ENCODE data around the gene MXRA7. TPM values are rescaled to one million over a fixed set of nuclear protein-coding genes. Genes with fewer than 3 reads are reported as not detected.
"Not testable (repeated sequence)": the region's sequence is repeated elsewhere in the genome, so short reads cannot be mapped to it uniquely, and the experiment has no call there.

The MXRA7 gene
- total RNA-seq, 1 donor from 2014 or later, result 5.1 TPM

GRCh38 chr17:76732734-76733617 lies 22.2 kb upstream of the MXRA7 start:
- Mint-ChIP-seq H3K4me1 (ENCODE audit: low read depth) (peaks cover 46% of the 10 kb centered on the region), H3K36me3 (ENCODE audit: low read depth) (peaks cover 55% of the 10 kb centered on the region), H3K27me3 (ENCODE audit: insufficient read depth) (no peaks in the 10 kb centered on the region), H3K9me3 (no peaks in the 10 kb centered on the region), H3K4me3 (peak overlapping the region; percentile 100), H3K27ac (peak overlapping the region; percentile 83)
- intact Hi-C loops (cut with micrococcal nuclease), result no loop called here
- DNase-seq (ENCODE audit: low spot score), result no peak

- H3K27ac Mint-ChIP-seq, result peak overlapping the region; percentile 23
- H3K9me3 Mint-ChIP-seq; intact Hi-C loops (cut with micrococcal nuclease); DNase-seq (ENCODE audit: low spot score); H3K27me3 Mint-ChIP-seq (ENCODE audit: insufficient read depth): not testable (repeated sequence)
- peaks cover 50% of the 10 kb centered on the region for H3K4me1 Mint-ChIP-seq (ENCODE audit: low read depth)
- H3K36me3 Mint-ChIP-seq (ENCODE audit: low read depth), result peaks cover 55% of the 10 kb centered on the region
- peak overlapping the region; percentile 11 for H3K4me3 Mint-ChIP-seq
Observed at GRCh38 chr17:76731800-76732733, 21.3 kb upstream of the MXRA7 start.

GRCh38 chr17:76727745-76728456 lies 17.1 kb upstream of the MXRA7 start:
- no peaks in the 10 kb centered on the region for H3K9me3 Mint-ChIP-seq
- H3K4me3 Mint-ChIP-seq, result peak overlapping the region; percentile 95
- H3K4me1 Mint-ChIP-seq (ENCODE audit: low read depth), result peaks cover 39% of the 10 kb centered on the region
- H3K27ac Mint-ChIP-seq, result peak overlapping the region; percentile 96
- no peak for DNase-seq (ENCODE audit: low spot score)
- no peaks in the 10 kb centered on the region for H3K27me3 Mint-ChIP-seq (ENCODE audit: insufficient read depth)
- intact Hi-C loops (cut with micrococcal nuclease), result loop anchor here (2.0 to 5.0 kb wide), 4 partner anchors 269 to 1404 kb away; partner anchors contain the start of genes SEC14L1 and TMC8
- peaks cover 36% of the 10 kb centered on the region for H3K36me3 Mint-ChIP-seq (ENCODE audit: low read depth)

- Mint-ChIP-seq H3K4me3 (peak within 1 kb of the TSS; percentile 95), H3K4me1 (ENCODE audit: low read depth) (peaks cover 41% of the 10 kb centered on the region), H3K27ac (peak within 1 kb of the TSS; percentile 96), H3K36me3 (ENCODE audit: low read depth) (peaks cover 35% of the 10 kb centered on the region), H3K27me3 (ENCODE audit: insufficient read depth) (no peaks in the 10 kb centered on the region), H3K9me3 (no peaks in the 10 kb centered on the region)
- DNase-seq (ENCODE audit: low spot score), result peak; percentile 75
- intact Hi-C loops (cut with micrococcal nuclease), result loop anchor here (1.0 to 5.0 kb wide), 8 partner anchors 10 to 1405 kb away; partner anchors contain the start of genes ACOX1, SEC14L1, SRSF2 and TEN1
Observed at GRCh38 chr17:76726776-76727718, 16.3 kb upstream of the MXRA7 start, which contains the start of gene METTL23. Gene METTL23, plus strand, starts transcription at chr17:76726839. Its CDS starts 2,872 bp downstream, at chr17:76729711.

- Mint-ChIP-seq H3K27me3 (ENCODE audit: insufficient read depth) (no peaks in the 10 kb centered on the region), H3K4me1 (ENCODE audit: low read depth) (peaks cover 42% of the 10 kb centered on the region), H3K27ac (peak within 1 kb of the TSS; percentile 96), H3K9me3 (no peaks in the 10 kb centered on the region), H3K36me3 (ENCODE audit: low read depth) (peaks cover 35% of the 10 kb centered on the region), H3K4me3 (peak within 1 kb of the TSS; percentile 95)
- intact Hi-C loops (cut with micrococcal nuclease), result loop anchor here (1.0 to 5.0 kb wide), 8 partner anchors 11 to 1406 kb away; partner anchors contain the start of genes ACOX1, SEC14L1, SRSF2 and TEN1
- peak; percentile 95 for DNase-seq (ENCODE audit: low spot score)
Observed at GRCh38 chr17:76726231-76726775, 15.5 kb upstream of the MXRA7 start, which contains the start of gene JMJD6. Gene JMJD6, minus strand, starts transcription at chr17:76726606. Its CDS starts 131 bp downstream, at chr17:76726475.

- Mint-ChIP-seq H3K9me3 (no peaks in the 10 kb centered on the region), H3K4me3 (peak overlapping the region; percentile 95), H3K36me3 (ENCODE audit: low read depth) (peaks cover 38% of the 10 kb centered on the region), H3K4me1 (ENCODE audit: low read depth) (peaks cover 42% of the 10 kb centered on the region), H3K27me3 (ENCODE audit: insufficient read depth) (no peaks in the 10 kb centered on the region), H3K27ac (peak overlapping the region; percentile 92)
- intact Hi-C loops (cut with micrococcal nuclease), result loop anchor here (1.0 to 5.0 kb wide), 8 partner anchors 10 to 1407 kb away; partner anchors contain the start of genes ACOX1, SEC14L1, SRSF2 and TEN1
- peak; percentile 69 for DNase-seq (ENCODE audit: low spot score)
Observed at GRCh38 chr17:76725580-76726230, 14.9 kb upstream of the MXRA7 start.

GRCh38 chr17:76723812-76724211 lies 13.0 kb upstream of the MXRA7 start:
- Mint-ChIP-seq H3K4me1 (ENCODE audit: low read depth) (peaks cover 30% of the 10 kb centered on the region), H3K9me3 (no peaks in the 10 kb centered on the region), H3K36me3 (ENCODE audit: low read depth) (peaks cover 41% of the 10 kb centered on the region), H3K27me3 (ENCODE audit: insufficient read depth) (no peaks in the 10 kb centered on the region), H3K4me3 (peak overlapping the region; percentile 95), H3K27ac (no peak overlapping the region)
- no peak for DNase-seq (ENCODE audit: low spot score)
- intact Hi-C loops (cut with micrococcal nuclease), result no loop called here

- H3K9me3 Mint-ChIP-seq; DNase-seq (ENCODE audit: low spot score); H3K27me3 Mint-ChIP-seq (ENCODE audit: insufficient read depth); intact Hi-C loops (cut with micrococcal nuclease); H3K27ac Mint-ChIP-seq: not testable (repeated sequence)
- Mint-ChIP-seq H3K4me1 (ENCODE audit: low read depth) (peaks cover 29% of the 10 kb centered on the region), H3K36me3 (ENCODE audit: low read depth) (peaks cover 46% of the 10 kb centered on the region), H3K4me3 (peak overlapping the region; percentile 56)
Observed at GRCh38 chr17:76722977-76723376, 12.2 kb upstream of the MXRA7 start.

GRCh38 chr17:76722279-76722678 lies 11.5 kb upstream of the MXRA7 start:
- no peak for DNase-seq (ENCODE audit: low spot score)
- peaks cover 47% of the 10 kb centered on the region for H3K36me3 Mint-ChIP-seq (ENCODE audit: low read depth)
- intact Hi-C loops (cut with micrococcal nuclease), result no loop called here
- no peaks in the 10 kb centered on the region for H3K9me3 Mint-ChIP-seq
- no peaks in the 10 kb centered on the region for H3K27me3 Mint-ChIP-seq (ENCODE audit: insufficient read depth)
- H3K27ac Mint-ChIP-seq, result no peak overlapping the region
- H3K4me1 Mint-ChIP-seq (ENCODE audit: low read depth), result peaks cover 24% of the 10 kb centered on the region
- H3K4me3 Mint-ChIP-seq, result no peak overlapping the region

GRCh38 chr17:76721463-76721862 lies 10.7 kb upstream of the MXRA7 start:
- DNase-seq (ENCODE audit: low spot score), result no peak
- H3K9me3 Mint-ChIP-seq, result no peaks in the 10 kb centered on the region
- H3K36me3 Mint-ChIP-seq (ENCODE audit: low read depth), result peaks cover 50% of the 10 kb centered on the region
- intact Hi-C loops (cut with micrococcal nuclease), result no loop called here
- peaks cover 26% of the 10 kb centered on the region for H3K4me1 Mint-ChIP-seq (ENCODE audit: low read depth)
- no peaks in the 10 kb centered on the region for H3K27me3 Mint-ChIP-seq (ENCODE audit: insufficient read depth)
- no peak overlapping the region for H3K4me3 Mint-ChIP-seq
- no peak overlapping the region for H3K27ac Mint-ChIP-seq

Data from activated T-helper 1 cell treated with anti-CD3 and anti-CD28 coated beads, Interleukin-12 subunit alpha, Interleukin-12 subunit beta, Interleukin-2, Interleukin-4 antibody, amounts not matched to agents 30 ng/mL and 10 ng/mL and 1 ng/mL, durations not matched to agents 14 hours and 24 hours and 36 hours (primary cell).